Liver (tissue), 9 donors: Measurements from ENCODE around the gene ERI3. TPM values are rescaled to one million over a fixed set of nuclear protein-coding genes. Genes with fewer than 3 reads are reported as not detected.

Source experiments
- DNase-seq: peaks from one replicate; pipeline ENCODE4 v3.0.0-alpha.2; 2017; ENCODE audit warnings: low spot score
- H3K27ac ChIP-seq, 2 donors: one replicate each; pipeline ENCODE4 v1.7.0; 2013; ENCODE audit warnings: inconsistent platforms in 2 of 2, low read length in 2 of 2, control low read depth in 1 of 2, low read depth in 1 of 2, mild to moderate bottlenecking in 1 of 2
- H3K27me3 ChIP-seq, 4 donors: one replicate each; pipeline versions ENCODE4 v1.6.1 to v1.7.0; 2013; ENCODE audit warnings: low read length in 3 of 4, inconsistent platforms in 1 of 4, mild to moderate bottlenecking in 1 of 4, moderate library complexity in 1 of 4; ENCODE audit not compliant: control insufficient read depth in 4 of 4, insufficient read depth in 4 of 4
- H3K36me3 ChIP-seq, 4 donors: one replicate each; pipeline versions ENCODE4 v1.6.1 to v1.7.0; 2013; ENCODE audit warnings: low read length in 3 of 4, mild to moderate bottlenecking in 3 of 4, low read depth in 1 of 4, moderate library complexity in 1 of 4; ENCODE audit not compliant: control insufficient read depth in 4 of 4, insufficient read depth in 3 of 4
- H3K4me1 ChIP-seq, 4 donors: one replicate each; pipeline versions ENCODE4 v1.6.1 to v1.7.0; 2013; ENCODE audit warnings: low read length in 3 of 4, mild to moderate bottlenecking in 3 of 4, moderate library complexity in 1 of 4; ENCODE audit not compliant: control insufficient read depth in 4 of 4, insufficient read depth in 4 of 4
- H3K4me3 ChIP-seq, 3 donors: one replicate each; pipeline versions ENCODE4 v1.6.1 to v1.7.0; 2013; ENCODE audit warnings: low read length in 3 of 3, control low read depth in 1 of 3, low read depth in 1 of 3, mild to moderate bottlenecking in 1 of 3
- H3K9ac ChIP-seq, 2 donors: one replicate each; pipeline ENCODE4 v1.7.0; 2013; ENCODE audit warnings: low read length in 2 of 2, mild to moderate bottlenecking in 2 of 2, moderate library complexity in 2 of 2, control low read depth in 1 of 2, low read depth in 1 of 2
- H3K9me3 ChIP-seq, 4 donors: one replicate each; pipeline versions ENCODE4 v1.6.1 to v1.7.0; 2013; ENCODE audit warnings: low read length in 3 of 4; ENCODE audit not compliant: control insufficient read depth in 4 of 4
- FOXA1 ChIP-seq: IDR thresholded peaks from 2 replicates; pipeline ENCODE4 v1.6.1; 2016; ENCODE audit warnings: antibody characterized with exemption
- FOXA2 ChIP-seq: IDR thresholded peaks from 2 replicates; pipeline ENCODE4 v1.6.1; 2016; ENCODE audit warnings: antibody characterized with exemption
- GABPA ChIP-seq, 2 donors: IDR thresholded peaks in 1 of 2; conservative IDR thresholded peaks in 1 of 2; 2 replicates each; pipeline ENCODE4 v1.6.1; 2016; ENCODE audit warnings: antibody characterized with exemption in 2 of 2, mild to moderate bottlenecking in 1 of 2, moderate library complexity in 1 of 2
- HNF4A ChIP-seq, 2 donors: conservative IDR thresholded peaks; 2 replicates each; pipeline ENCODE4 v1.6.1; 2016; ENCODE audit warnings: antibody characterized with exemption in 2 of 2, mild to moderate bottlenecking in 2 of 2
- HNF4G ChIP-seq: IDR thresholded peaks from 2 replicates; pipeline ENCODE4 v1.6.1; 2016; ENCODE audit warnings: antibody characterized with exemption
- JUND ChIP-seq, 2 donors: IDR thresholded peaks; 2 replicates each; pipeline ENCODE4 v1.6.1; 2016; ENCODE audit warnings: antibody characterized with exemption in 2 of 2
- MAX ChIP-seq: IDR thresholded peaks from 2 replicates; pipeline ENCODE4 v1.6.1; 2016; ENCODE audit warnings: antibody characterized with exemption
- NR2F2 ChIP-seq: IDR thresholded peaks from 2 replicates; pipeline ENCODE4 v1.6.1; 2016; ENCODE audit warnings: antibody characterized with exemption
- RAD21 ChIP-seq, 2 donors: IDR thresholded peaks; 2 replicates each; pipeline ENCODE4 v1.6.1; 2016; ENCODE audit warnings: antibody characterized with exemption in 2 of 2, mild to moderate bottlenecking in 2 of 2
- REST ChIP-seq: IDR thresholded peaks from 2 replicates; pipeline ENCODE4 v1.6.1; 2016; ENCODE audit warnings: antibody characterized with exemption, mild to moderate bottlenecking
- RXRA ChIP-seq, 2 donors: IDR thresholded peaks; 2 replicates each; pipeline ENCODE4 v1.6.1; 2017 to 2018; ENCODE audit warnings: antibody characterized with exemption in 2 of 2, mild to moderate bottlenecking in 1 of 2
- SP1 ChIP-seq: IDR thresholded peaks from 2 replicates; pipeline ENCODE4 v1.6.1; 2018; ENCODE audit warnings: antibody characterized with exemption, mild to moderate bottlenecking
- YY1 ChIP-seq: IDR thresholded peaks from 2 replicates; pipeline ENCODE4 v1.6.1; 2016; ENCODE audit warnings: antibody characterized with exemption, mild to moderate bottlenecking
- WGBS: extraction: QIAGEN DNeasy Blood & Tissue Kit; methylation state at CpG from one replicate; pipeline ENCODE4 v1.1.7; 2013; 5-methylcytosine and 5-hydroxymethylcytosine counted together
- polyA plus RNA-seq, 2 donors: library from polyadenylated mRNA; stranded (reverse) in 1 of 2; unstranded in 1 of 2; fragments of 200-250 nt in 1 of 2; fragments of >200 nt in 1 of 2; fragmentation: Nextera tagmentation in 1 of 2; extraction: Ambion mirVana in 1 of 2; gene quantifications; one replicate each; pipeline versions ENCODE4 v1.2.1 to v1.2.3, GENCODE V29; 2013 to 2015
- total RNA-seq, 2 donors: library from RNA; depleted of rRNA; stranded (reverse); fragments of >200 nt; gene quantifications; one replicate each; pipeline ENCODE4 v1.2.3, GENCODE V29; 2014
- TF ChIP-seq, protein P1 (sequence below): IDR thresholded peaks from 2 replicates; pipeline ENCODE4 v1.6.1; 2016; ENCODE audit warnings: antibody characterized with exemption
- TF ChIP-seq, protein P2 (sequence below): IDR thresholded peaks from 2 replicates; pipeline ENCODE4 v1.6.1; 2016; ENCODE audit warnings: antibody characterized with exemption
- donor health status: healthy.
- donor health status: healthy.
- donor health status: healthy.
- donor health status: healthy.
- donor health status: healthy.

ERI3 gene
- total and polyA plus RNA-seq, 4 donors = 15.7 to 23.8 (median 21.3) TPM

DNA sequence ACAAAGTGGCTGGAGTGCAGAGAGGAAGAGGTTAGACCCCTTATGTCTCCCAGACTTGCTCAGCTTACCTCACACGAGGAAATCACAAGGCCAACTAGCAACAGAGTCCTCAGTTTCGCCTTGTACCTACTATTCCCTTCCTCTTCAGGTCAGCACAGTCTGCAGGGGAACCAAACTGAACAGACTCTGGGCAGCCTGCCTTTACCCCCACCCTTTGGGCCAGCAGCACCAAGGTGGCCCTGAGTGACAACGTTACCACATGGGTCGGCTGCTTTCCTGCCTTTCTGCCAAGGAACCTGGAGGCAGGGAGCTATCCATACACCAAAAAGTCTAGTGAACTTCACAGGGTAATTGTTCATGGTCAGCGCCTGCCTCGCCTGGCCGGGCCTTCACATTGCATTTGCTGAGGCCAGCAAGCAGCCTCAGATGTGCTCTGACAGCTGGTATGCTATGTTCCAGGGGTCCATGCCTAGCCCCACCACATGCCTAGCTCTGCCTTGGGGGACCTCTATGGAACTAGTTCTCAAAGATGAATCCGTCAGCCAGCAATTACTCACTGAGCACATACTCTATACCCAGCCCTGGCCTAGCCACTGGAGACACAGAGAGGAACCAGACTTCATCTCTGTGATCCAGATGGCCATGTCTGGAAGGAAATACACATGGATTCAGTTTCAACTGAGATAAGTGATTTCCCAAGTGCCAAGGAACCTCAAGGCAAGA lies 72.2 kb downstream of the ERI3 start:
- Histone ChIP-seq H3K27me3 (no peaks in the 10 kb centered on the region), H3K4me3 (no peak overlapping the region), H3K27ac (peak overlapping the region; percentile 76 to 82), H3K36me3 (peaks cover 0 to 2% (median 0%) of the 10 kb centered on the region in 4 donors), H3K9me3 (no peaks in the 10 kb centered on the region), H3K9ac (peak overlapping the region in 1 of 2 donors; percentile 44), H3K4me1 (peaks cover 22 to 50% (median 39%) of the 10 kb centered on the region in 4 donors)
- DNase-seq = no peak
- TF ChIP-seq NR2F2 (no peak), RXRA (IDR thresholded peaks at IDR 0.05) (peak in 1 of 2 donors; percentile 3)
- WGBS = 87% methylated on average over 8 of the region's 8 CpGs

DNA sequence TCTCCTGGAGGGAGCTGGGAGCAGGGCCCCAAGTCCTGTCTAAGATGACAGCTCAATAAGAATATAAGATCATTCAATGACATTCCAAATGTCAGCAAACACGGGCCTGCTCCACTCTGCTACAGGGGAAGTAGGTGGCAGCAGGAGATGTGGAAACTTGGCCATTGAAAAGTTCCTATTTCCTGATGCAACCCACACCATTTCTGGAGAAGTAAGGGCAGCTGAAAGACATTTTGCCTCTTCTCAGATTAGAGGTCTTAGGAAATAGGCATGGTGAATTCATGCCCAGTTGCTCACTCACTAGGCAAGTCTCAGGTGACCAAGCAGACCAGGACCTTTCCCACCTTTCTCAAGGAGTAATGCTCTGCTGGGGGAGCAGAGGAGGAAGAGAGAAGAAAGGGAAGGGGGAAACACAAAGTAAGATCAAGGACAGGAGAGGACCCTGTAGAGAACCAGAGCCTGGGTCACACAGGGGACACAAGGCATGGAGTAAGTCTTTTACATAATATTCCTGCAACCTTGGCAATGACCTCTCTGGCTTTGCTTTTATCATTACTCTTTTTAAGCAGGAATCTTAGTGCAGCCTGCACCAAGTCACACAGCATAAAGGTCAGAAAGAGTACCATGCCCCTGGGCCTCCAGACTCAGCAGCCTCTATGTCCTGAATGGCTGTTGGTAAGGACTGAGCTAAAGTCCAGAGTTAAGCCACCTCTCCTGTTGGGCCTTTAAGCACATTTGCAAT lies 72.9 kb downstream of the ERI3 start:
- H3K27ac ChIP-seq = peak overlapping the region in 1 of 2 donors; percentile 82
- H3K9ac ChIP-seq = no peak overlapping the region
- H3K36me3 ChIP-seq = no peaks in the 10 kb centered on the region
- peaks cover 22 to 50% (median 39%) of the 10 kb centered on the region in 4 donors for H3K4me1 ChIP-seq
- no peak for DNase-seq
- no peaks in the 10 kb centered on the region for H3K27me3 ChIP-seq
- no peaks in the 10 kb centered on the region for H3K9me3 ChIP-seq
- 69% methylated on average over 1 of the region's 1 CpG for WGBS
- peak; percentile 37 to 58 for TF ChIP-seq HNF4A (conservative IDR thresholded peaks at IDR 0.05)
- peak in 1 of 2 donors; percentile 14 for TF ChIP-seq RXRA (IDR thresholded peaks at IDR 0.05)
- TF ChIP-seq, protein P1, sequence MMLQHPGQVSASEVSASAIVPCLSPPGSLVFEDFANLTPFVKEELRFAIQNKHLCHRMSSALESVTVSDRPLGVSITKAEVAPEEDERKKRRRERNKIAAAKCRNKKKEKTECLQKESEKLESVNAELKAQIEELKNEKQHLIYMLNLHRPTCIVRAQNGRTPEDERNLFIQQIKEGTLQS = no peak
- no peak overlapping the region for H3K4me3 ChIP-seq

DNA sequence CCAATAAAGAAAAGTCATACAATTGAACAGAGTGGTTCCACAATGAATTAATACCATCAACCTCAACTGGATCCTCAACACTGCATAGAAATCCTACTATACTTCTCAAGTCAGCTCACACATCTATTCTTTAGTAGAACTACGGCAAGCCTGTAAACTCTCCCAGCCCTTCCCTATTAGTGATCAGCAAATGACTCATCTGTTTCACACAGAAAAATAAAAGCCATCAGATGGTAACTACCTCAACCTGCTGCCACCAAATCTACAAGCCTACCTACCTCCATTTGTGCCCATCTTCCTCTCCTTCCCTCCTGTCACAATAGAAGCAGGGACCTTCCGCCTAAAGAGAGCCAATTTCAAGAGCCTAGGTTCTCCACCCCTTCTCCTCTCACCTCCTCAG lies 78.2 kb downstream of the ERI3 start:
- 98% methylated on average over 2 of the region's 2 CpGs for WGBS
- Histone ChIP-seq H3K4me1 (peaks cover 0 to 3% (median under 1%) of the 10 kb centered on the region in 4 donors), H3K9me3 (no peaks in the 10 kb centered on the region), H3K36me3 (no peaks in the 10 kb centered on the region), H3K9ac (no peak overlapping the region), H3K27me3 (no peaks in the 10 kb centered on the region), H3K4me3 (no peak overlapping the region), H3K27ac (no peak overlapping the region)
- TF ChIP-seq NR2F2 (no peak), FOXA1 (no peak), REST (no peak), FOXA2 (no peak), SP1 (no peak), MAX (no peak), RXRA (IDR thresholded peaks at IDR 0.05) (no peak), RAD21 (IDR thresholded peaks at IDR 0.05) (no peak), JUND (IDR thresholded peaks at IDR 0.05) (no peak), HNF4G (no peak), HNF4A (conservative IDR thresholded peaks at IDR 0.05) (no peak), YY1 (no peak), GABPA (IDR thresholded peaks at IDR 0.05 in 1 of 2, conservative IDR thresholded peaks at IDR 0.05 in 1 of 2) (no peak)
- TF ChIP-seq, protein P2, sequence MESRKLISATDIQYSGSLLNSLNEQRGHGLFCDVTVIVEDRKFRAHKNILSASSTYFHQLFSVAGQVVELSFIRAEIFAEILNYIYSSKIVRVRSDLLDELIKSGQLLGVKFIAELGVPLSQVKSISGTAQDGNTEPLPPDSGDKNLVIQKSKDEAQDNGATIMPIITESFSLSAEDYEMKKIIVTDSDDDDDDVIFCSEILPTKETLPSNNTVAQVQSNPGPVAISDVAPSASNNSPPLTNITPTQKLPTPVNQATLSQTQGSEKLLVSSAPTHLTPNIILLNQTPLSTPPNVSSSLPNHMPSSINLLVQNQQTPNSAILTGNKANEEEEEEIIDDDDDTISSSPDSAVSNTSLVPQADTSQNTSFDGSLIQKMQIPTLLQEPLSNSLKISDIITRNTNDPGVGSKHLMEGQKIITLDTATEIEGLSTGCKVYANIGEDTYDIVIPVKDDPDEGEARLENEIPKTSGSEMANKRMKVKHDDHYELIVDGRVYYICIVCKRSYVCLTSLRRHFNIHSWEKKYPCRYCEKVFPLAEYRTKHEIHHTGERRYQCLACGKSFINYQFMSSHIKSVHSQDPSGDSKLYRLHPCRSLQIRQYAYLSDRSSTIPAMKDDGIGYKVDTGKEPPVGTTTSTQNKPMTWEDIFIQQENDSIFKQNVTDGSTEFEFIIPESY = no peak
- no peak for DNase-seq
